HEK293 (cell line): ENCODE measurements around the gene TESK1.

Experiments used
- CTCF ChIP-seq: fragments of 450-650 bp; formaldehyde crosslinking; IDR thresholded peaks from 2 replicates; pipeline ENCODE4 v1.5.1; 2016; ENCODE audit warnings: missing biosample characterization, missing genetic modification characterization
- MZF1 ChIP-seq: fragments of 450-650 bp; formaldehyde crosslinking; IDR thresholded peaks from 2 replicates; pipeline ENCODE4 v1.5.1; 2017; ENCODE audit warnings: missing biosample characterization, missing genetic modification characterization, borderline replicate concordance
- REST ChIP-seq: fragments of 450-650 bp; formaldehyde crosslinking; IDR thresholded peaks from 2 replicates; pipeline ENCODE4 v1.5.1; 2016; ENCODE audit warnings: missing biosample characterization, missing genetic modification characterization
- ZNF311 ChIP-seq: fragments of 450-650 bp; formaldehyde crosslinking; IDR thresholded peaks from 2 replicates; pipeline ENCODE4 v1.5.1; 2017; ENCODE audit warnings: missing biosample characterization, missing genetic modification characterization, borderline replicate concordance

GRCh38 chr9:35618325-35618727 is 13.3 kb downstream of the TESK1 start, which contains the start of gene CD72:
- TF ChIP-seq ZNF311 = no peak
- TF ChIP-seq REST (tag by site-specific recombination) = no peak
- TF ChIP-seq CTCF = no peak
- no peak for TF ChIP-seq MZF1 (tag by site-specific recombination)
